Measurements from ENCODE around the gene MLLT1.

GRCh38 chr19:6260912-6261650, 18.7 kb downstream of the MLLT1 start:
- TF ChIP-seq CTCF (IDR thresholded peaks at IDR 0.05; ENCODE audit: low read depth, low read length, poor library complexity, severe bottlenecking) (peak; percentile 65), EZH2phosphoT487 (IDR thresholded peaks at IDR 0.05; ENCODE audit: borderline replicate concordance, low read length) (no peak)
